Measurements from ENCODE around the gene PPP3R1. TPM values are rescaled to one million over a fixed set of nuclear protein-coding genes. Genes with fewer than 3 reads are reported as not detected.

Gene PPP3R1
- total and polyA plus RNA-seq, 5 experiments from 2014 or later: 3.4 to 76.3 (median 4.3) TPM

GRCh38 chr2:68193787-68194372, 58.5 kb downstream of the PPP3R1 start:
- Mint-ChIP-seq H3K36me3 (no peaks in the 10 kb centered on the region), H3K9me3 (no peaks in the 10 kb centered on the region), H3K27ac (peak overlapping the region in 2 of 10 donors; percentile 2 to 45), H3K4me1 (peaks cover 13 to 67% (median 49%) of the 10 kb centered on the region in 4 donors), H3K27me3 (no peaks in the 10 kb centered on the region), H3K4me3 (no peak overlapping the region)
- POLR2A ChIA-PET: no interaction called here
- ATAC-seq (no peak), DNase-seq (no peak)

GRCh38 chr2:68193144-68193543, 59.2 kb downstream of the PPP3R1 start:
- POLR2A ChIA-PET: interaction anchor here (1.0 kb wide), 1 partner anchor 59 kb away, joined by 3 read pairs; the partner anchor contains the start of gene PPP3R1
- H3K36me3 Mint-ChIP-seq: peaks cover 0 to 4% (median 0%) of the 10 kb centered on the region in 3 donors
- no peak for DNase-seq
- no peak for ATAC-seq
- H3K27me3 Mint-ChIP-seq: no peaks in the 10 kb centered on the region
- peaks cover 14 to 68% (median 50%) of the 10 kb centered on the region in 4 donors for H3K4me1 Mint-ChIP-seq
- H3K27ac Mint-ChIP-seq: peak overlapping the region in 4 of 10 donors; percentile 2 to 45 (median 12)
- no peaks in the 10 kb centered on the region for H3K9me3 Mint-ChIP-seq
- no peak overlapping the region for H3K4me3 Mint-ChIP-seq

GRCh38 chr2:68190991-68191731, 61.2 kb downstream of the PPP3R1 start:
- ATAC-seq: no peak
- POLR2A ChIA-PET: no interaction called here
- H3K27me3 Mint-ChIP-seq: no peaks in the 10 kb centered on the region
- peaks cover 0 to 18% (median 3%) of the 10 kb centered on the region in 3 donors for H3K36me3 Mint-ChIP-seq
- no peaks in the 10 kb centered on the region for H3K9me3 Mint-ChIP-seq
- peak overlapping the region in 6 of 10 donors; percentile 2 to 71 (median 48) for H3K27ac Mint-ChIP-seq
- no peak overlapping the region for H3K4me3 Mint-ChIP-seq
- peaks cover 11 to 68% (median 51%) of the 10 kb centered on the region in 4 donors for H3K4me1 Mint-ChIP-seq
- DNase-seq: no peak

GRCh38 chr2:68189991-68190784, 62.1 kb downstream of the PPP3R1 start:
- DNase-seq (no peak), ATAC-seq (peak in 1 of 2 donors; percentile 42)
- Mint-ChIP-seq H3K27me3 (no peaks in the 10 kb centered on the region), H3K27ac (peak overlapping the region in 9 of 10 donors; percentile 2 to 75 (median 66)), H3K9me3 (no peaks in the 10 kb centered on the region), H3K4me1 (peaks cover 12 to 63% (median 44%) of the 10 kb centered on the region in 4 donors), H3K4me3 (no peak overlapping the region), H3K36me3 (peaks cover 0 to 26% (median 5%) of the 10 kb centered on the region in 3 donors)
- POLR2A ChIA-PET: no interaction called here

GRCh38 chr2:68188831-68189230, 63.5 kb downstream of the PPP3R1 start:
- DNase-seq (no peak), ATAC-seq (no peak)
- Mint-ChIP-seq H3K4me3 (peak overlapping the region in 3 of 10 donors; percentile 13 to 55 (median 48)), H3K4me1 (peaks cover 10 to 58% (median 43%) of the 10 kb centered on the region in 4 donors), H3K9me3 (no peaks in the 10 kb centered on the region), H3K27me3 (no peaks in the 10 kb centered on the region), H3K27ac (peak overlapping the region in 4 of 10 donors; percentile 7 to 53 (median 38)), H3K36me3 (peaks cover 0 to 37% (median 5%) of the 10 kb centered on the region in 3 donors)
- POLR2A ChIA-PET: interaction anchor here (0.6 to 1.2 kb wide), 2 partner anchors 10 to 36 kb away, joined by 3 to 5 read pairs; no protein-coding TSS in a partner anchor

GRCh38 chr2:68187329-68187728, 65.0 kb downstream of the PPP3R1 start:
- no peak for DNase-seq
- no peak overlapping the region for H3K4me3 Mint-ChIP-seq
- H3K9me3 Mint-ChIP-seq: no peaks in the 10 kb centered on the region
- H3K4me1 Mint-ChIP-seq: peaks cover 9 to 46% (median 38%) of the 10 kb centered on the region in 4 donors
- H3K36me3 Mint-ChIP-seq: peaks cover 0 to 49% (median 6%) of the 10 kb centered on the region in 3 donors
- peak overlapping the region in 6 of 10 donors; percentile 13 to 84 (median 34) for H3K27ac Mint-ChIP-seq
- POLR2A ChIA-PET: no interaction called here
- no peaks in the 10 kb centered on the region for H3K27me3 Mint-ChIP-seq
- ATAC-seq: no peak

GRCh38 chr2:68185541-68186164, 66.7 kb downstream of the PPP3R1 start:
- peak; percentile 30 to 72 (median 51) for DNase-seq
- Mint-ChIP-seq H3K4me3 (no peak overlapping the region), H3K27ac (peak overlapping the region in 6 of 10 donors; percentile 28 to 87 (median 64)), H3K4me1 (peaks cover 10 to 35% (median 26%) of the 10 kb centered on the region in 4 donors), H3K27me3 (no peaks in the 10 kb centered on the region), H3K9me3 (no peaks in the 10 kb centered on the region), H3K36me3 (peaks cover 0 to 65% (median 7%) of the 10 kb centered on the region in 3 donors)
- POLR2A ChIA-PET: interaction anchor here (0.7 to 1.9 kb wide), 4 partner anchors 10 to 67 kb away, joined by 3 to 5 read pairs (median 4); partner anchors contain the start of gene PPP3R1
- peak; percentile 61 to 78 for ATAC-seq

- H3K27me3 Mint-ChIP-seq: no peaks in the 10 kb centered on the region
- POLR2A ChIA-PET: interaction anchor here (1.2 kb wide), 1 partner anchor 13 kb away, joined by 3 read pairs; no protein-coding TSS in a partner anchor
- peaks cover 8 to 26% (median 22%) of the 10 kb centered on the region in 4 donors for H3K4me1 Mint-ChIP-seq
- H3K9me3 Mint-ChIP-seq: no peaks in the 10 kb centered on the region
- H3K36me3 Mint-ChIP-seq: peaks cover 0 to 79% (median 7%) of the 10 kb centered on the region in 3 donors
- DNase-seq (no peak), ATAC-seq (no peak)
- no peak overlapping the region for H3K4me3 Mint-ChIP-seq
- peak overlapping the region in 9 of 10 donors; percentile 15 to 71 (median 51) for H3K27ac Mint-ChIP-seq
Measured at GRCh38 chr2:68182902-68183301, 69.4 kb downstream of the PPP3R1 start.

- H3K27me3 Mint-ChIP-seq: no peaks in the 10 kb centered on the region
- ATAC-seq: no peak
- peaks cover 5 to 17% (median 13%) of the 10 kb centered on the region in 4 donors for H3K4me1 Mint-ChIP-seq
- H3K9me3 Mint-ChIP-seq: no peaks in the 10 kb centered on the region
- H3K27ac Mint-ChIP-seq: peak overlapping the region in 8 of 10 donors; percentile 11 to 72 (median 60)
- POLR2A ChIA-PET: interaction anchor here (1.3 to 1.5 kb wide), 2 partner anchors 10 to 18 kb away, joined by 3 to 5 read pairs; no protein-coding TSS in a partner anchor
- H3K4me3 Mint-ChIP-seq: no peak overlapping the region
- DNase-seq: no peak
- peaks cover 0 to 72% (median 1%) of the 10 kb centered on the region in 3 donors for H3K36me3 Mint-ChIP-seq
Measured at GRCh38 chr2:68178954-68179627, 73.2 kb downstream of the PPP3R1 start.

- no peaks in the 10 kb centered on the region for H3K27me3 Mint-ChIP-seq
- H3K4me3 Mint-ChIP-seq: no peak overlapping the region
- DNase-seq (no peak), ATAC-seq (no peak)
- no peaks in the 10 kb centered on the region for H3K9me3 Mint-ChIP-seq
- peak overlapping the region in 7 of 10 donors; percentile 4 to 85 (median 45) for H3K27ac Mint-ChIP-seq
- peaks cover 0 to 70% (median 1%) of the 10 kb centered on the region in 3 donors for H3K36me3 Mint-ChIP-seq
- POLR2A ChIA-PET: interaction anchor here (1.3 to 1.5 kb wide), 2 partner anchors 10 to 17 kb away, joined by 3 to 5 read pairs; no protein-coding TSS in a partner anchor
- H3K4me1 Mint-ChIP-seq: peaks cover 5 to 22% (median 15%) of the 10 kb centered on the region in 4 donors
Measured at GRCh38 chr2:68178432-68178831, 73.9 kb downstream of the PPP3R1 start.

GRCh38 chr2:68177541-68177940, 74.8 kb downstream of the PPP3R1 start:
- no peaks in the 10 kb centered on the region for H3K27me3 Mint-ChIP-seq
- DNase-seq: no peak
- POLR2A ChIA-PET: interaction anchor here (1.5 kb wide), 1 partner anchor 16 kb away, joined by 5 read pairs; no protein-coding TSS in a partner anchor
- H3K27ac Mint-ChIP-seq: peak overlapping the region in 6 of 10 donors; percentile 6 to 72 (median 31)
- ATAC-seq: no peak
- no peaks in the 10 kb centered on the region for H3K9me3 Mint-ChIP-seq
- H3K4me3 Mint-ChIP-seq: no peak overlapping the region
- peaks cover 0 to 73% (median 5%) of the 10 kb centered on the region in 3 donors for H3K36me3 Mint-ChIP-seq
- peaks cover 4 to 30% (median 16%) of the 10 kb centered on the region in 4 donors for H3K4me1 Mint-ChIP-seq

Data from naive thymus-derived CD8-positive, alpha-beta T cell (primary cell).